Ovary (tissue), 3 donors: Measurements from ENCODE around the gene RYR3.

Experiments
- EP300 ChIP-seq: sonication (generic); formaldehyde crosslinking; IDR thresholded peaks from one replicate; pipeline ENCODE4 v1.6.1; 2017; ENCODE audit warnings: antibody characterized with exemption
- POLR2A ChIP-seq: fragments of 450-650 bp; IDR thresholded peaks from one replicate; pipeline ENCODE4 v1.6.1; 2017; ENCODE audit warnings: antibody characterized with exemption, mild to moderate bottlenecking, moderate library complexity
- TF ChIP-seq, protein P1 (sequence below), 3 donors: fragments of 450-650 bp in 2 of 3; fragments of 200-600 bp in 1 of 3; IDR thresholded peaks; one replicate each; pipeline versions ENCODE4 v1.5.1 to v1.8.0; 2016 to 2022; ENCODE audit warnings: antibody characterized with exemption in 3 of 3, mild to moderate bottlenecking in 1 of 3
- donor health status: DM: no; HTN: no; CAD: no.

DNA sequence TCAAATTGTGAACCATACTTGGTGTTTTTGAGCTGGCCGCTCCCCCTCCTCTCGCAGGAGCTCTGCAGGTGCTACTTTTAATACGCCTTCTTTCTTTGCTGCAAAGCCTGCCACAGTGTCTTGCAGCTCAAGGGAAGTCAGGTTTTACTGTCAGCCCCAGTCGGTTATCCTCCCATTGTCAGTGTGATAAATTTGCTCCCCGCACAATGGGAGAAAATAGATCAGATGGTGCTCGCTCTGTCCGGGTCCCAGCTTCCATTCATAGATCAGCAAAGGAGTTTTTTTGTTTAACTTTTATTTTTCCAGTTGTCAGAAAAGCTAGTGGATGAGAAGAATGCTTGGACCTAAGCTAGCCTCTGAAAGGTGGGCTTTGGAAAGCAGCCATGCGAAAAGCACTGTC, 207.7 kb downstream of the RYR3 start:
- TF ChIP-seq, protein P1, sequence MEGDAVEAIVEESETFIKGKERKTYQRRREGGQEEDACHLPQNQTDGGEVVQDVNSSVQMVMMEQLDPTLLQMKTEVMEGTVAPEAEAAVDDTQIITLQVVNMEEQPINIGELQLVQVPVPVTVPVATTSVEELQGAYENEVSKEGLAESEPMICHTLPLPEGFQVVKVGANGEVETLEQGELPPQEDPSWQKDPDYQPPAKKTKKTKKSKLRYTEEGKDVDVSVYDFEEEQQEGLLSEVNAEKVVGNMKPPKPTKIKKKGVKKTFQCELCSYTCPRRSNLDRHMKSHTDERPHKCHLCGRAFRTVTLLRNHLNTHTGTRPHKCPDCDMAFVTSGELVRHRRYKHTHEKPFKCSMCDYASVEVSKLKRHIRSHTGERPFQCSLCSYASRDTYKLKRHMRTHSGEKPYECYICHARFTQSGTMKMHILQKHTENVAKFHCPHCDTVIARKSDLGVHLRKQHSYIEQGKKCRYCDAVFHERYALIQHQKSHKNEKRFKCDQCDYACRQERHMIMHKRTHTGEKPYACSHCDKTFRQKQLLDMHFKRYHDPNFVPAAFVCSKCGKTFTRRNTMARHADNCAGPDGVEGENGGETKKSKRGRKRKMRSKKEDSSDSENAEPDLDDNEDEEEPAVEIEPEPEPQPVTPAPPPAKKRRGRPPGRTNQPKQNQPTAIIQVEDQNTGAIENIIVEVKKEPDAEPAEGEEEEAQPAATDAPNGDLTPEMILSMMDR (IDR thresholded peaks at IDR 0.05): no peak
- no peak for TF ChIP-seq POLR2A
- no peak for TF ChIP-seq EP300
